GM11168 (cell line): ENCODE measurements around the gene GAR1.
"Not testable (repeated sequence)": the region's sequence is repeated elsewhere in the genome, so short reads cannot be mapped to it uniquely, and the experiment has no call there.

Experiments used
- in situ Hi-C: fragments of 300-500 bp; cut with MboI; formaldehyde crosslinking; loops from one replicate; pipeline ENCODE4 v1.12.0; 2022; ENCODE audit warnings: low sequenced_read_pairs; ENCODE audit not compliant: unreplicated experiment

The GAR1 gene

DNA sequence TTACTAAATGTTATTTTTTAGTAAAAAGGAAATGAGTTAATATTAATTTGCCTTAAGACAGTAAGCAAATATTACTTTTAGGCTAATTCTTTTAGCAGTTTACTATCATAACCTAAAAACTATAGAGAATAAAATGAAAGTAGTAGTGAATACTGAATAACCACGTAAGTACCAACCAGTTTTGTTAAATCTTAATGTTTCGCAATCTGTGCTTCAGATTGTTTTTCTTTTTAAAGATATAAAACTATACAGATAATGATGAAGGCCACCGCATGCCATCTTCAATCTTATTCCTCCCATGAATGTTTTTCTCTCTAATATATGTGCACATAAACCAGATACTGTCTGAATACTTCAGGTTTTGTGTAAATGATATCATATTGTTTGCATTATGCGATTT, 18.2 kb downstream of the GAR1 start:
- in situ Hi-C loops: no loop called here

DNA sequence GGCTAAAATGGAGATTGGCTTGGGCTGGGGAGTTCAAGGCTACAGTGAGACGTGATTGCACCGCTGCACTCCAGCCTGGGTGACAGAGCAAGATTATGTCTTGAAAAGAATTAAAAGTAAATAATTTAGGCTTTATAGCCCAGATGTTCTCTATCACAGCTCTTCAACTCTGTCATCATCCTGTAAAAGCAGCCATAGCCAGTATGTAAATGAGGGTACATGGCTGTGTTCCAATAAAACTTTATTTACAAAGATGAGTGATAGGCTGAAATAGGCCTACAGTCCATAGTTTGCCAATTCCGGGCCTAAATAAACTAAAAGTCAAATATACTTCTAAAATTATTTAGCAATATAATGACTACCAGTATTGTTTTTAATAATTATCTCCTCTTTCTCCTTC, 21.4 kb downstream of the GAR1 start:
- in situ Hi-C loops: no loop called here

DNA sequence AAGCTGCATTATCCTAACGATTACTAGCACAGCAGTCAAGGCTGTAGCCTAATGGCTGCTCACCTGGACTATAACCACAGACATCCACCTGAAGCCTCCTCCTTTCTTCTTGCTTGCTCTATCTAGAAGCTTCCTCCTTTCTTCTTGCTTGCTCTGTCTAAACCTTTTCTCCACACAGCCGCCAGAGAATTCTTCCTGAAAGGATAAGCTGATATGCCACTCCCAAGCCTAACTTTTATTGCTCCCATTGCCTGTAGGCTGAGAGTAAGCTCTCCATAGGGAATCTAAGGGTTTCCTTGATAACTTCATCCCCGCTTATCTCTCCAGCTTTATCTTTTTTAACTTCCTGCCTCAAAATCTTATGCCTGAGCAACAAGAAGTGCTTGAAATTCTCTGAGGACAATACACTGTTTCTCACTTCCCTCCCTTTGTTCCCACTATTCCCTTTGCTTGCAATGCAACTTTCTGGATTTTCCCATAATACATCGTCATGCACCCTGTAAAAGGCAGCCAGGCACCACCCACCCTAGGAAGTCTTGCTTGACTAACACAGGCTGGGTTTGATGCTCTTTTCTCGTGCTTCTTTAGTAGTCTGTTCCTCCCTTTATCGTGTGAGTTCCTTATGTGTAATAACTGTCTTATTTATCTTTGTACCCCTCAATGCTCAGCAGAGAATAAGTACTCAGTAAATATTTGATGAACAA, 31.0 kb downstream of the GAR1 start:
- in situ Hi-C loops: no loop called here

DNA sequence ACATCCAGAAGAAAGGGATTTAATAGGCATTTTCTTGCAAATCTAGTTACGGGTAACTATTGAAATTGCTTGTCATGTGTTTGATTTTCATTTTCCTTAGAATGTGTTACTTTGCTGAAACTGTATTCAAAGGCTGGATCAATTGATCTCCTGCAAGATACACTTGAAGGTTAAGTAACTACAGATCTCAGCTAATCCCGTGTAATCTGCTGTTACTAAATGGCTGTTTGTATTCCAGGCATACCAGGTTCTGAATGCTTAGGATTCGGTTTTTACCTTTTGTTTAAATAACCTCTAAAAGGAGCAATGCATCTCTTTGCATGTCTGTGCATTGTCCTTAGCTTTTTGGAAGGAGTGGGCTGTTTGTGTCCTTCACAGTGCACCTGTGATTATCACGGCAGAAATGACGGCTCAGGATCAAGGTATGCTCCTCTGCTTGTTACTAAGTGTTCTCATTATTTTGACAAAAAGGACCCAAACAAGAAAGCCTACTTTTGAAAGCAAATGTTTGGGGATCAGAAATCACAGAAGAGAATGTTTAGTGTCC, 32.4 kb downstream of the GAR1 start, which contains the start of gene LRIT3:
Gene LRIT3 (plus strand): TSS at position 212 of the 547 bp plus-strand sequence. CDS start 95 bp downstream, at position 307.
- in situ Hi-C loops: no loop called here

DNA sequence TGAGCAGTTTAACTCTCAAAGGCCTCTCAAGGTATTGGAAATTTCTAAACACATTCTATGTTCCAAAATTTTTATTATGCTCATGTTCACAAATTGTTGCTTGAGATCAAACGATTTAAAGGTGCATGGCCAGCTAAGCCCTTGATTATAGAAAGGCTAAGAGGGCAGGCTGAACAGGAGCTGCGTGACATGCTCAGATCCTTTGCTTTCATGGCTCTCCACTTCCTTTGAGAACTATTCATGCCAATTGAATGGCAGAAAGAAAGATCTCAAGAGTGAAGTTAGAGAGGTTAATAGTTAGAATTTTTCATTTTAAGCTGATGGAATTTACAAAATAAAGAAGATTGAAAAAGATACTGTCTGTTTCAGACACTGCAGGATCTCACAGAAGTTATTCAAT, 32.9 kb downstream of the GAR1 start:
- in situ Hi-C loops: no loop called here

DNA sequence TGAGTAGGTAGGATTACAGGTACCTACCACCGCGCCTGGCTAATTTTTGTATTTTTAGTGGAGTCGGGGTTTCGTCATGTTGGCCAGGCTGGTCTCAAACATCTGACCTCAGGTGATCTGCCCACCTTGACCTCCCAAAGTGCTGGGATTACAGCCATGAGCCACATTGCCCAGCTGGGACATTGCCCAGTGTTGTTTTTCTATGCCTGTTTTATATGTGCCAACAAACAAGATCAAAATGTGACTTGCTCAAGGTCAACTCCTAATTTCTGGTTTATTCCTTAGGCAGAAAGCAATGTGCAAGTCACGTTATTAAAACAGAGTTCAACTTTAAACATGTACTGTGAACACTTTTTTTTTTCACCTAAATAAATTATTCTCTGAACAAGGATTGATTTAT, 35.0 kb downstream of the GAR1 start:
- in situ Hi-C loops: no loop called here

DNA sequence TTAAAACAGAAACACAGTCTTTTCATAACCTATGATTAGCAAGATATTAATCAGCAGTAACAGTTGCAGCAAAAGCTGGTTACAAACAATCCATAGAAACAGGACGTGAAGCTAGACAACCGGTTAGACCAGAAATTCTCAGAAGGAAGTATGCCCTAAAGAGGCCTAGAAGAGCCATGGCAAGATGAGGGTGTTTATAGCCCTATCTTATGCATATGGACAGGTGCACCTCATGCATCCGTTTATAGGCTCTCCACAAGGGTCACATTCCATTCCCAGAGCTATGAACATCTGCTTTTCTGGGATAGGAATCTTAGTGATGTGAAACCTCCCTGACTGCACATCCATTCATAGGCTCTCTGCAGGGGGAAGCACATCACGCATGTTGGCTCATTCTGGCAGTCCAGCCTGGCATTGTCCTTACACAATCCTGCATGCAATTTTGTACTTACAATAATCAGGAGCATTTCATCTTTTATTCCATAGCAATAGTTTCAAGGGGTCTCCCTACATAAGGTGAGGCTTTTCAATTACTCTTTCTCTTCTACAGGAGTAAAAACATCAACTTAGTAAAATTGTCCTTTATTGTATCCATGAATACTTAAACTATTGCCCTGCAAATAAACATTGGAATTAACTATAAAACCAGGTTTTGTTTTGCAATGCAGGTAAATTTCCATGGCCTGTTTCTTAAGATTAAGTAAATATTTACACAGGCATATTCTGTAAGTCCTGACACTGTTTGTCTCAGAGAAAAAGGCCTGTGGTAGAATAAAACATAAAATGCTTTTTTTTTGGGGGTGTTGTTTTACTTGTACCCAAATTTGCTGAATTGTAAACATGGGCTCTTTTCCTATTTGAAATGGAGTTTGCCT, 44.1 kb downstream of the GAR1 start:
- in situ Hi-C loops: not testable (repeated sequence)

DNA sequence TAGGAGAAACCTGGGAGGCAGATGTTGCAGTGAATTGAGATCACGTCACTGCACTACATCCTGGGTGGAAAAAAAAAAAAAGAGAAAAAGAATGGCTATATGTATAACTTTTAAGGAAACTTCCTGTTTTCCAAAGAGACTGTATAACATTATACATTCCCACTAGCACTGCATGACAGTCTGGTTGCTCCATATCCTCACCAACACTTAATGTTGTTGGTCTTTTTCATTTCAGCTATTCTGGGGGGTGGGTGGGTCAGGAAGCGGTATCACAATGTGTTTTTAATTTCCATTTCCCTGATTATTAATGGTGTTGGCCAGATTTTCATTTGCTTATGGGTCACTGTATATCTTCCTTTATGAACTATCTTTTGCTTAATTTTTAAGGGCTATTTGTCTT, 45.7 kb downstream of the GAR1 start:
- in situ Hi-C loops: no loop called here

DNA sequence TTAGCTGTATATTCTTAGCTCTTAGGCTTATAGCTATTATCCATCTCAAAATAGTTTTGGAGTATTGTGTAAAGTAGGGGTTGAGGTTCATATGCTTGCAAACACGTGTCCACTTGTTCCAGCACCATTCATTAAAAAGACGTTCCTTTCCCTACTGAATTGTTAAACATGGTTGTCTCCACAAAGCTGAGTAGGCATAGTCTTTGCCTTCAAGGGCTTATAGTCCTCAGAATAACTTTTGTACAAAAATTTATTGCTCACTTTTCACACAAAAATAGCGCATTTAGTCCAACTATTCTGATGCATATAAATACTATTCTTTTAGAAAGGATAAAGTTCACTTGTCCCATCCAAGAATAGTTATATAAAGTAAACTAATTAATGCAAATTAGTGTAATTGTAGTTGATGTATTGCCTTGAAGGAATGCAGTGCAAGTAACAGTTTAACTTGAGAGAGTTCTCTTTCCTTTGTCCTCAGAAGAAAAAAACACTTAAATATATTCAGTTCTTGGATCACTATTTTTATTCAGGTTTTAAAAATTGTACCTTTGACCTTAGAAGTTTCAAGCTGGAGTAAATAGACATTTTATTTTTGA, 46.5 kb downstream of the GAR1 start:
- in situ Hi-C loops: no loop called here

DNA sequence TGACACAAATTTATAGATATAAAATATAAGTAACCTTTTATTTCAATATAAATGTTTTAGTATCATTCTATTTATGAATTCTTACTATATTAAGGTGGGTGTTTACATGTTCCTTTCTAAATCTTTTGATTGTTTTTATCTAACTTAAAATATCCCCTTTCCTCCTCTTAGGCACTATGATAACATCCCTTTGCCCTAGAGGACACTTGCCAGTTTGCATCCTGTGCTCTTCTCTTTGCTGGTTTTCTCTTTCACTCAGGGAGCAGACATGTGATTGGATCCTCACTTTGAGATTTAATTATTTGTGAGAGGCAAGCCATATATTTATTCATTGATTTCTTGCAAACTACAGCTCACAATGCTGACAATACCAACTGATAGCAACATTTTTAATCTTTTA, 48.6 kb downstream of the GAR1 start:
- in situ Hi-C loops: no loop called here

DNA sequence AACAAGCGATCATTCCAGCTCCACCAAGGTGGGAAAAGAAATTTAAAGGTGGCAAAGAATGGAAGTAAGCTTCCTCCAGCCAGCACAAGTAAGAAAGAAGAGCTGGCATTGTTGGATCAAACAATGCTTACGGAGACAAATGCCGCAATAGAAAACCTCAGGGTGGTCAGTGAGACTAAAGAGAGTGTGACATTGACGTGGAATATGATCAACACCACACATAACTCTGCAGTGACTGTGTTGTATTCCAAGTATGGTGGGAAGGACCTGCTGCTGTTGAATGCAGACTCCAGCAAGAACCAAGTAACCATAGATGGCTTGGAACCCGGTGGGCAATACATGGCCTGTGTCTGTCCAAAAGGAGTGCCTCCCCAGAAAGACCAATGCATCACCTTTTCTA, 54.5 kb downstream of the GAR1 start:
- in situ Hi-C loops: no loop called here

DNA sequence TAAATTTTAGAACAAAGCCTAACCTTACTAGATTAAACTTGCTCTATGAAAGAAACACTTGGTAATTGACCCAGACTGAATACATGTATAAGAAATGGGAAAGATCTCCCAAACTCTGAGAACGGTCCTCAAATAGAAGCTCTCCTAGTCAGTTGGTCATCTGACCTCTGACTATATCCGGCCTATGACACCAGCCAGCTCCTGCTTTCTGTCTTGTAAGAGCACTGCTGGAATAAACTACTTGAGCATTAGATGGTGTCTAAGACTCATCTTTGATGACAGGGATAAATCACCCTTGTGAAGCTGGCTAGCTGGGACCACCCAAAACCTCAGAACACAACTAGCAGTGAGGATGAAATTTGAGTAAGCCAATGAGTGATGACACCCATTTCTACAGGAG, 56.5 kb downstream of the GAR1 start:
- in situ Hi-C loops: no loop called here

DNA sequence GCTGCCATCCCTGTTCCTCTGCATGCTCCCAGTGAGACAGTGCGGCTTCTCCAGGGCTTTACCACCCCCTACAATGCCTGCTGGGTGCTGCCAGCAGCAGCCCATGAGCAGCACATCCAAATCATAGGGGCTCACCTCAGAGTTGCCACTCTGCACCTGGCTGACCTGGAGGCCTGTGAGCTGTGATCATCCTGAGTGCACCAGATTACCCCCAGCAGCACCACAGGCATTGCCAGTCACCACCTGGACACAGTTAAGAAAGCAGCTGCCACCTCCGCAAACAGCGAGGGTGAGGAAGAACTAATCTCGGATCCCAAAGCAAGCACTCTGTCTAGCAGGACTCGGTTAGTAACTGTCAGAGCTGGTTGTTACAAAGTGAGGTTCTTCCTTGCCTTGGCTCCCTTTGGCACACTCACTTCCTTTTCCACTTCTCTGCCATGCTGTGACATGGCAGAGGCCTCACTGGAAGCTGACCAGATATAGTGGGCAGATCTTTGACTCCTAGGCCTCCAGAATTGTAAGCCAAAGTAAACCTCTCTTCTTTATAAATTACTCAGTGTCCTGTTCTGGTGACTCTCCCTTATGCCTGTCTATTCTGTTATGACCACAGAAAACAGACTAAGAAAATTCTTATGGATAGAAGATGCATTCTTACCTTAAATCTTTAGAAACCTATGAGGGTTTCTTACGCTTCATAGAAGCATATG, 57.5 kb downstream of the GAR1 start:
- in situ Hi-C loops: no loop called here

DNA sequence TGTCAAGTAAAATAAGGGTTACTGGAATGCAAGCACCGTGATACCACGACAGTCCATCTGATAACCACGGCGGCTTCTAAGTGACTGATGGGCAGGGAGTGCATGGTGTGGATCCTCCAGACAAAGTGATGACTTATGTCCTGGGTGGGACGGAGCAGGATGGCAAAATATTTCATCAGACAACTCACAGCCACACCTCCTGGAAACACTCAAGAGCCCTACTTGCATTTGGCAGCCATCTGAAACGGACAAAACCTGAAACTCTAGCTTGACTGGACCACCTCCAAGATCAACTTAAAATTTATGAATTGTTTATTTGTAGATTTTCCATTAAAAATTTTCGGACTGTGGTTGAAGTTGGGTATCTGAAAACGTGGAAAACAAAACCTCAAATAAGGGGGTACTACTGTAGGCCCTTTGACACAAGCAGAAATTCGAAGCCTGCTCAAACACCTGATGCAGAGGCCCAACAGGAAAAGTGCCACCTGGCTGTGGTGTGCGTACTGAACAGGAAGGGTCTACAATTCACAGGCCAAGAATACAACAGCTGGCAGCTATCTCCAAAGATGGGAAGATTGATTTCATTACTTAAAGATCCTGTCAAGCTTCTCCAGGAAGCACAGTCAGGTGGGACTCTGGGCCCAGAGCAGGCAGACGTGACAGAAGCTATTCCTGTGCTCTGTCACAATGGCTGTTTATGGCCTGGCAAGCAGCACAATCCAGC, 58.4 kb downstream of the GAR1 start:
- in situ Hi-C loops: no loop called here
